Retina (tissue), 1 donor: ENCODE data around the gene ADCY9.

Experiments
- DNase-seq: peaks from one replicate; pipeline ENCODE4 v3.0.0-alpha.2; 2016

The ADCY9 gene

GRCh38 chr16:4120176-4120575 lies 3.9 kb upstream of the ADCY9 start:
- DNase-seq: no peak

GRCh38 chr16:4117250-4117578 lies 972 bp upstream of the ADCY9 start:
- DNase-seq: no peak

GRCh38 chr16:4115949-4116318 lies 308 bp downstream of the ADCY9 start:
- DNase-seq: no peak

GRCh38 chr16:4115209-4115948 lies 863 bp downstream of the ADCY9 start:
- DNase-seq: peak; percentile 78

DNA sequence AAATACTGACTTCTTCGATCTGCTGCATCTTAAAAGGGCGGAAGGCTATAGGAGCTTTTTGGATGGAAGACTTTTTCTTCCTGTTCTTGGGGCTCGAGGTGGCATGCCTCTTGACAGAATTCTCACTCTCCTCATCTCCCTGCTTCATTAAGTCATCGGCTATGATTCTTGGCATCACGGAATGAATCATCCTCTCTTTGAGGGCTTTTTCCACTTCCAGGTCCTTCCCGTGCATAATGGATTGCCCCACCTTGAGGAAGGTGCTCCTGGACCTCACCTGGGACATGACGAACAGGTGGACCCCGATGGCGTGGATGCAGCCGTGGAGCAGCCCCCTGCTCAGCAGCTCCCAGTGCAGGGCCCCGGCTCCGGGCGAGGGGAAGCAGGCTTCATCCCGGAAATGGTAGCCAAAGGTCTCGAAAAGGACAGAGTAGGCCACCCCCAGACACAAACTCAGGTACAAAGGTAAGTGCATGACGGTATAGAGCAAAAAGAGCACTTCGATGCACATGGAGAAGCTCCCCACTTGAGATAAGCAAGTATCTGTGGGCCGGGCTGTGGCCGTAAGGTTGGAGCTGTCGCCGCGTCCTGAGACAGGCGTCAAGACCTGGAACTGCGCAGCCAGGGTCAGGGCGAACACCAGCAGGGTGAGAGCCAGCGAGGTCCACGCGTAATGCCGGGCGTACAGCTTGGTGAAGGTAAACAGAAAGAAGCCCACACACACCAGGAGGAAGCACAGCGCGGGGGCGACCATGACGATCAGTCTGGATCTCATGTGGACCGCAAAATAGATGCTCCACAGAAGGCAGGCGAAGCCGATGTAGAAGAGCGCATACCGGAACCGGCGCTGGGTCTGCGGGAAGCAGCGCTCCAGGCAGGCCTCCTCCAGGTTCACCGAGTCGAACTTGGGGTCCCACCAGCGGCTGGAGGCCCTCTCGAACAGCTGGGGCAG lies 1.7 kb downstream of the ADCY9 start:
- DNase-seq: no peak

DNA sequence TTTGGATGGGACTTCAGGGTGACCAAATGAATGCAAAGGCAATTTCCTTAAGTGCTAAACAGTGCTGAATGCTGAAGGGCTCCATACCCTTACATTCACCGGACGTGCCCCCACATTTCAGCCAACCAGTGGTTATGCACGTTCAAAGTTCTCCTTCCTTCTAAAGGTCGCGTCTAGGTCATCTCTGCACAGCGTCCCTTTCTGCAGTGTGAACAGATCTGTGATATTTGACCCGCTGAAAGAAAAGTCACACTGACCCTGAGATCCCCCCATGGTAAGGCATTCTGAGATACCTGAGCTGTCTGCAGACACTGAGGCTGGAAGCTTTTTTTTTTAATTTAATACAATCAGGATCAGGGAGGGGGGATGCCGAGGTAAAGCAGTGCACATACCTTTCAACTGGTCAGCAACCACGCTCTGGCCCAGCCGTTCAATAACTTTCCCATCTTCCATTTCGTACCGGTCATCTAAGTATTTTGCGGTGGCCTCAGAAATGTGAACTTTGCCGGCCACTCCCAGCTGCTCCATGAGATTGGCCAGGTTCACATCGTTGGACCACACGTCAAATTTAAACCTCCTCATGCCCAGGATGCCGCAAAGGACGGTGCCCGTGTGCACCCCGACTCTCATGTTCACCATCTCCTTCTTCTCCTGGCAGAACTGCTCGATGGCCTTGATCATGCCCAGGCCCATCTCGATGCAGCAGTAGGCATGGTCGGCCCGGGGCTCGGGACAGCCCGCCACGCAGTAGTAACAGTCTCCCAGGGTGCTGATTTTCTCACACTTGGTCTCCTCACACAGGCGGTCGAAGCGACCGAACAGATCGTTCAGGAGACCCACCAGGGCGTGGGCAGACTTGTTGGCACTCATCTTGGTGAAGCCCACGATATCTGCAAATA lies 2.6 kb downstream of the ADCY9 start:
- no peak for DNase-seq

- no peak for DNase-seq
Measured at GRCh38 chr16:4111748-4112696, 4.2 kb downstream of the ADCY9 start.

DNA sequence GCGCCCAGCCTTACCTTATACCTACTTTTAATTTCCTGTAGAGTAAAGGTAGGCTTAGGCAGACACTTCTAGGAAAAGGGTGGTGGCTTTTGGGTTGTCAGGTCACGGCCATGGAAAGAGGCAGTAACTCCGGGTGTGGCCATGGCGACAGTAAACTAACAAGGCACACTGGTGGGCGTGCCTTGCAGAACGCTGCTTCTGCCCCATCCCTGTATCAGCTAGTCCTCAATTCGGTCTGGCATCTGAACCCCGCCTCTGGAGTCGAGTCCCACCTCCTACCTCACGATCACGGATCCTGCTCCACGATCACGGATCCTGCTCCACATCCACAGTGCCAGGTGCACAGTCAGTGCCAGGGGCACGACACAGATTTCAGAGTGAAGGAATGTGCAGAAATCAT lies 5.6 kb downstream of the ADCY9 start:
- no peak for DNase-seq

DNA sequence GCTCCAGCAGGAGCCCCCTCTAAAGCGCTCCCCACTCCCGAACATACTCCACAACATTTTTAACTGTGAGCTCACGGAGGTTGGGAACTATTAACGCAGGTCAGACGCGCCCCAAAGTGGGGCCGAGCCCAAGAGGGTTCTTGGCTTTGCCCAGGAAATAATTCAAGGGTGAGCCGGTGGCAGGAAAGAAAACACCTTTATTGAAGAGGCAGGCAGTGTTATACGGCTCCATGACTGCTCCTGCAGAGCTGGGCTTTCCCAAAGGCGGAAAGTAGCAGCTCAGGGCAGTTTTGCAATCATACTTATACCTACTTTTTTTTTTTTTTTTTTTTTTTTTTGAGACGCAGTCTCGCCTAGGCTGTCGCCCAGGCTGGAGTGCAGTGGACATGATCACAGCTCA lies 6.2 kb downstream of the ADCY9 start:
- DNase-seq: no peak

- DNase-seq: no peak
Measured at GRCh38 chr16:4109250-4109736, 6.9 kb downstream of the ADCY9 start.

DNA sequence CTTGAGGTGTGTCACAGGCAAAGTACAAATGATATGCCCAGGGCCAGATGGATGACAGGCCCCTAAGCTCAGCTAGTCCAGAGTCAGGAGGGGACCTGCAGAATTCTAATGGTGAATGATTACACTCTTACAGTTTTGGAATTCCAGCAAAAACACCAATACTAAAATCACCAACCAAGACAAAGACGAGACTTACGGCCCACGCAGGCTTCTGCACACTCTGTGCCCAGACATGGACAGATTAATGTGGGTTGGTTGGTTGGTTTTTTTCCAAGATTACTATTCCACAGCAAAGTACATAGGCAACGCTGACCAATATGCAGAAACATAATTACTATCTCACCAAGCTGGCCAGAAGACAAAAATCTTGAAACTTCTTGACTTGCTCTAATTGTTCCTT lies 9.7 kb downstream of the ADCY9 start:
- no peak for DNase-seq

DNA sequence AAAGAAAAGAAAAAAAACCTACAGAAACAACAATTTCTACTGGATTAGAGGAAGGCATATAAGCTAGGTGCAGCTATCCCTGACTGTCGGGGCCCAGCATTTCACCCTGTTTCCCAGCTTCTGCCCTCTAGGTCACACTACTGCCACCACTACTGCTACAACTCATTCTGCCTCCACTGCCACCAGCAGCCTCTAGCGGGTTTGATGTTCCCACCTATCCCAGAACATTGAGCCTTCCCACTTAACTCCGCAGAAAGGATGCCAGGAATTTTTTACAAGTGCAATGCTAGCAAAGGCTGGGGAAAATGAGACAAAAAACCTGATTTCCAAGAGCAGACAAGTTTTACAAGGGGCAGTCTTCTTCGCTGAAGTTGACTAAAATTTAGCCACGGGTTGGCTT lies 10.4 kb downstream of the ADCY9 start:
- DNase-seq: no peak

DNA sequence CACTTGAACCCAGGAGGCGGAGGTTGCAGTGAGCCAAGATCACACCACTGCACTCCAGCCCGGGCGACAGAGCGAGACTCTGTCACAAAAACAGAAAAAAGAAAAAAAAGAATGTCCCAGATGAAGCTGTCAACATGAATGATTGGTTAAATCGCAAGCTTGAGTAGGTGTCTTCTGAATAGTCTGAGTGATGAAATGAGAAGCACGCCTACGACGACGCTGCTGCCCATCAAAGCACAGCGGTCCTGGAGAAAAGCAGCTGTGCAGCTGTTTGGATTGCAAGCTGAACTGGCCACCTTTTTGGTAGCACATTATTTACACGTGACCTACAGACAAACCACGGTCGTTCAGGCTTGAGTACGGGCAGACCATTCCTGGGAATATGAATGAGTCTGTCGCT lies 12.5 kb downstream of the ADCY9 start:
- DNase-seq: no peak

DNA sequence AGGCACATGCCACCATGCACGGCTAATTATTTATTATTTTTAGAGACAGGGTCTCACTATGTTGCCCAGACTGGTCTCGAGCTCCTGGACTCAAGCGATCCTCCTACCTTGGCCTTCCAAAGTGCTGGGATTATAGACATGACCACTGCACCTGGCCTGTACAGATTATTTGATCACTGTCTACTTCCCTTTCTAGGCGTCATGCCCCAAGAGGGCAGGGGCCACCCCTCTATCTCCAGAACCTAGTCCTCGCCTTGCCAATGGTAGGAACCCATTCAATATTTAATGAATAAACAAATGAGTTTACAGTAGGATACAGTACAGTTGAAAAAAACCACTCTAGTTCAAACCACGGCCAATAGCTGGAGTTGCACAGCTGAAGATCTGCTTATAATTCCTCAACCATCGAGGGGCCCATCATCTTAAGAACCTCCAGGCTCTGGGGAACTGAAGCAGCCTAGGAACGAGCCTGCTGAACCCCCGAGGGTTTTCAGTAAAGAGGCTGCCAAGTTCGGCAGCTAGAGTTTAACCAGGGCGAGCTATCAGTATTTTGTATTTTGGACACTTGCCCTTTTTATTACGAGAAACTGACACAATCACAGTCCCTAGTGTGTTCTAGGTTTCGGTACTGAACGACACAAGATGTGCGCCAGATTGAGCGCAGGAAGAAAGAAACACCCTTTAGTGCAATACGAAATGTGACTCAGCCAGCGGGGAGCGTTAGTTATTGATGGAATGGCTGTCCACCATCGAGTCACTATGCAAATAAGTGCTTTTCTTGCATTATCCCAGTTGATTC lies 14.6 kb downstream of the ADCY9 start:
- DNase-seq: no peak

DNA sequence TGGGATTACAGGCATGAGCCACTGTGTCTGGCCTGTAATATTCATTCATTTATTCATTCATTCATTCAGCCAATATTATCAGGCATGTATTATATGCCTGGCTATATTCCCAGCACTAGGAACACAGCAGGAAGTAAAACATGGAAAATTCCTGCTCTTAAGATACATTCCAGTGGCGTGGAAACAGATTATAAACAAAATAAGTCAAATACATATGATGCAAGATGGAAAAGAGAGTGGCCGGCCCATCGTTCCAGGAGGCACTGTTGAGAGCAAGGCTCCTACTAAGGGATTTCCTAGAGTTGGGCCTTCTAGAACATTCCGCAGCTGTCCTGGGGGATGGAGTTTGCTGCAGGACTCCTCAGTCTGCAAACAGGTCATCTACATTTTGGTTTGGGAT lies 17.7 kb downstream of the ADCY9 start:
- no peak for DNase-seq

GRCh38 chr16:4097826-4098240 lies 18.4 kb downstream of the ADCY9 start:
- no peak for DNase-seq

- DNase-seq: no peak
Measured at GRCh38 chr16:4096509-4096908, 19.7 kb downstream of the ADCY9 start.

DNA sequence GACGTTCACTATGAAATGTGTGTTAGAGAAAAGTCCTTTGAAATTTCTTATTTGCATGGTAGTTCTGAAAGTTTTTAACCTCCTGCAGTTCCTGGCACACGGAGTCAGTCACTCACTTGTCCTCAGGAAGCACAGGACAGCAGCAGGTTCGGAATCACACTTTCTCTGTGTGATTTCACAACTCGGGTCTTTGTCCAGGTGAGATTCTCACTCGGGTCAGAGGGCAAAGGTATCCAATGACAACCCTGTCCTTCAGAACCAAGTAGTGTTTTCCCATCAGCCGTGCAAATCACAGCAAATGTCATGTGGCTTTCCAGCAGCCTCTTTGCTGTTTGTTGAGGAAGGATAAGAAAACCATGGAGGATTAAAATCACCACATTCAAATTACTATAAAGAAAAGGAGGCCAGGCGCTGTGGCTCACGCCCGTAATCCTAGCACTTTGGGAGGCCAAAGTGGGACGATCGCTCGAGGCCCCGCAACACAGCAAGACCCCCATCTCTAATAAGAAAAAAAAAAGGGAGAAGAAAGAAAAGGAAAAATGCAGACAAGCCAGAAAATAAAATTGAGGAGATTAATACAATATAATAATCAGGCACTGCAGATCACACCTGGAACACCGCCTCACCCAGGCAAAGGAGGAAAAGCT lies 22.0 kb downstream of the ADCY9 start:
- DNase-seq: no peak

DNA sequence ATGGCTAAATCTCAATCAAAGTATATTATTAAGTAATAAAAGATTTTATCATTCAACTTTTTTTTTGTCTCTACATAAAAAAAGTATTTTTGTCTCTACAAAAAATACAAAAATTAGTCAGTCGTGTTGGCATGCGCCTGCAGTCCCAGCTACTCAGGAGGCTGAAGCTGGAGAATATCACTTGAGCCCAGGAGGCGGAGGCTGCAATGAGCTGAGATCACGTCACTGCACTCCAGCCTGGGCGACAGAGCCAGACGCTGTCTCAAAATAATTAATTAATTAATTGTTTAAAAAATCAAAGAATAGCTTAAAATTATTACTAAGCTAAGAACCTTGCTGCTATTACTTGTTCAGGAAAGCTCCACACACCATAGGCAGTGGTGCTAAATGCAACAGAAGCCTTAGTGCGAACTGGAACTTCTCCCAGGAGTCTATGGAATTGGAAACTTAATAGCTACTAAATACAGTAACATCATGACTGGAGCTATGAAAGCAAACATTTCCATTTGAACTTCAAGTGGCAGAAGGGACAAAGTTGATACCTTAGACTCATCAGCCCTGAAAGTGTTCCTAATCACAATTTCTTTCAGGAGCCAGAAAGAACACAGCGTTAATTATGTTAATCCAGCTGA lies 22.6 kb downstream of the ADCY9 start:
- DNase-seq: no peak
